Activated naive CD8-positive, alpha-beta T cell treated with anti-CD3 and anti-CD28 coated beads, Interleukin-2, amount 10 ng/mL, durations not matched to agents 7 days and 5 days (primary cell): ENCODE measurements around the gene AWAT1. TPM values are rescaled to one million over a fixed set of nuclear protein-coding genes. Genes with fewer than 3 reads are reported as not detected.

Experiments
- ATAC-seq: fragments of 150-1000 bp; cut with Tn5 transposase; one replicate; pipeline ENCODE4 v1.10.0; 2021; ENCODE audit warnings: low read depth, moderate library complexity
- POLR2A ChIA-PET: fragments of 350-600 bp; sonication (Branson Sonifier 250); formaldehyde crosslinking; loops from one replicate; lab custom pipeline; 2021; ENCODE audit warnings: antibody characterized with exemption; lab: Charles Lee
- DNase-seq: peaks from one replicate; pipeline ENCODE4 v3.0.0; 2021
- H3K27ac Mint-ChIP-seq: one replicate; pipeline ENCODE4 v1.8.0; 2022; ENCODE audit warnings: mild to moderate bottlenecking, mixed read lengths
- H3K27me3 Mint-ChIP-seq: one replicate; pipeline ENCODE4 v1.8.0; 2022; ENCODE audit warnings: mild to moderate bottlenecking, moderate library complexity, mixed read lengths
- H3K36me3 Mint-ChIP-seq: one replicate; pipeline ENCODE4 v1.8.0; 2021; ENCODE audit warnings: mild to moderate bottlenecking, mixed read lengths
- H3K4me1 Mint-ChIP-seq: one replicate; pipeline ENCODE4 v1.8.0; 2021; ENCODE audit warnings: mixed read lengths
- H3K4me3 Mint-ChIP-seq: one replicate; pipeline ENCODE4 v1.8.0; 2022; ENCODE audit warnings: mild to moderate bottlenecking, moderate library complexity, mixed read lengths
- H3K9me3 Mint-ChIP-seq: one replicate; pipeline ENCODE4 v1.8.0; 2021; ENCODE audit warnings: mixed read lengths
- total RNA-seq, 2 experiments: library from RNA; stranded (reverse); gene quantifications; one replicate each; pipeline ENCODE4 v1.2.3, GENCODE V29; 2021

The AWAT1 gene
- total RNA-seq, 2 experiments from 2014 or later: not detected

- H3K36me3 Mint-ChIP-seq: peaks cover 6% of the 10 kb centered on the region
- H3K4me3 Mint-ChIP-seq: no peak overlapping the region
- no peaks in the 10 kb centered on the region for H3K27me3 Mint-ChIP-seq
- ATAC-seq (no peak), DNase-seq (no peak)
- H3K4me1 Mint-ChIP-seq: no peaks in the 10 kb centered on the region
- H3K27ac Mint-ChIP-seq: no peak overlapping the region
- POLR2A ChIA-PET: interaction anchor here (0.7 kb wide), 1 partner anchor 148 kb away, joined by 7 read pairs; no protein-coding TSS in a partner anchor
- no peaks in the 10 kb centered on the region for H3K9me3 Mint-ChIP-seq
Measured at GRCh38 chrX:70280573-70280972, 46.1 kb downstream of the AWAT1 start.

DNA sequence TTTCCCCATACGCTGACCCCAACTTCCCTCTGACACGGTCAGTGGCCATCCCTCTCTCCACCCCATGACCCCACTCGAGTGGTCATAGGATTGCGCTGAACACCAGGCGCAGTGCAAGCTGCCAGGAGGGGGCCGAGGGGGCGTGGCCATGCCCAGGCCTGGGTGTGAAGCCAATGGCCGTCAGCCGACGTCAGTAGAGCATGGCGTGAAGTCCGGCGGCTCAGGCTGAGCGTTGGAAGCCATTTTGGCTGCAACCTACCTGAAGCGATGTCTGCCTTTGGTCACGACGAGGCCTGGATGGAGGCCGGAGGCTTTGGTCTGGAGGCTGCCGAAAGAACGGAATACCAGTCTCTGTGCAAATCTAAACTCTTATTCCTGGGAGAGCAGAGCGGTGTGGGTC, 47.5 kb downstream of the AWAT1 start, which contains the start of gene RAB41:
Gene RAB41 (plus strand): TSS at position 222 of the 400 bp plus-strand sequence. CDS start 46 bp downstream, at position 268.
- H3K4me3 Mint-ChIP-seq: no peak within 1 kb of the TSS
- no peak within 1 kb of the TSS for H3K27ac Mint-ChIP-seq
- no peaks in the 10 kb centered on the region for H3K9me3 Mint-ChIP-seq
- POLR2A ChIA-PET: no interaction called here
- peaks cover 10% of the 10 kb centered on the region for H3K36me3 Mint-ChIP-seq
- no peak for DNase-seq
- ATAC-seq: no peak
- H3K27me3 Mint-ChIP-seq: no peaks in the 10 kb centered on the region
- no peaks in the 10 kb centered on the region for H3K4me1 Mint-ChIP-seq

GRCh38 chrX:70289168-70289792, 54.8 kb downstream of the AWAT1 start:
- Mint-ChIP-seq H3K27ac (peak overlapping the region; percentile 89), H3K4me3 (peak overlapping the region; percentile 93), H3K4me1 (peaks cover 17% of the 10 kb centered on the region), H3K27me3 (no peaks in the 10 kb centered on the region), H3K9me3 (no peaks in the 10 kb centered on the region), H3K36me3 (peaks cover 15% of the 10 kb centered on the region)
- POLR2A ChIA-PET: interaction anchor here (0.6 to 2.0 kb wide), 6 partner anchors 11 to 1988 kb away, joined by 3 to 10 read pairs (median 4); partner anchors contain the start of genes IGBP1 and RPS4X
- no peak for DNase-seq
- no peak for ATAC-seq

Other genes with a start within 250 kb of the AWAT1 start
- not detected for gene AWAT2, start 184.7 kb upstream of the AWAT1 start, total RNA-seq
- gene OTUD6A, start 172.2 kb upstream of the AWAT1 start, total RNA-seq: not detected
- 10 to 100 TPM; 52.8 to 57.8 TPM for gene IGBP1, start 101.2 kb upstream of the AWAT1 start, total RNA-seq
- not detected for gene DGAT2L6, start 57.2 kb upstream of the AWAT1 start, total RNA-seq
- under 1 TPM in 1 of 2 experiments, not detected in 1; 0.19 TPM for gene P2RY4, start 25.5 kb downstream of the AWAT1 start, total RNA-seq
- gene ARR3, start 33.7 kb downstream of the AWAT1 start, total RNA-seq: not detected
- gene RAB41, start 47.5 kb downstream of the AWAT1 start, total RNA-seq: not detected
- 10 to 100 TPM; 27.0 to 31.2 TPM for gene PDZD11, start 55.3 kb downstream of the AWAT1 start, total RNA-seq
- gene KIF4A, start 55.4 kb downstream of the AWAT1 start, total RNA-seq: 10 to 100 TPM; 27.9 to 28.8 TPM
- gene GDPD2, start 188.7 kb downstream of the AWAT1 start, total RNA-seq: not detected
- gene DLG3, start 210.2 kb downstream of the AWAT1 start, total RNA-seq: 10 to 100 TPM; 25.4 to 29.0 TPM